RPMI7951 (cell line): Measurements from ENCODE around the gene FALEC. TPM values are rescaled to one million over a fixed set of nuclear protein-coding genes. Genes with fewer than 3 reads are reported as not detected.

Experiments
- DNase-seq: peaks from one replicate; pipeline ENCODE4 v3.0.0-alpha.2; 2012; ENCODE audit warnings: low read depth
- total RNA-seq: library from RNA; depleted of rRNA; stranded (reverse); fragments of >200 nt; shearing (Covaris generic); gene quantifications from 2 replicates; pipeline ENCODE4 v1.2.3, GENCODE V29; 2014

FALEC gene
- total RNA-seq, 1 experiment from 2014 or later = not detected

DNA sequence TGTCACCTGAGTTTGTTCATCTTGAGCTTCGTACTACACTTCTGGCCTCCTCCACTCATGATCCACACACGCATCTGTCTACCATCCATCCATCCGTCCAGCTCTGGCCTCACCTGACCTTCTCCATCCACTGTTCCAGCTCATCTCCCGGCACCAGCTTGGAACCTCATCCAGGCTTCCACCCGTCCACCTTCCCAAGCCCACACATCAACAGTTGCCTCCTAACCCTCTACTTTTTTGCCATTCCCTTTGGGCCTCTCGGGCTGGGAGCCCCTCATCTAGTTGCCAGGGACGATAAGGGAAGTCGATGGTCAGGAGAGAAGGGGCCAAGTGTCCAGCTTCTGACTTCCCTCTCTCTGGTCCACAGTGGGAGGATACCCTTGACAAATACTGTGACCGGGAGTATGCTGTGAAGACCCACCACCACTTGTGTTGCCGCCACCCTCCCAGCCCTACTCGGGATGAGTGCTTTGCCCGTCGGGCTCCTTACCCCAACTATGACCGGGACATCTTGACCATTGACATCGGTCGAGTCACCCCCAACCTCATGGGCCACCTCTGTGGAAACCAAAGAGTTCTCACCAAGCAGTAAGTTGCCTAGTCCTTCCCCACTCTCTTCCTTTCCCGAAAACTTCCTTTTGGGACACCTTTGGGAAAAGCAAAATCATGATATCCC lies 3.4 kb upstream of the FALEC start:
- DNase-seq = no peak

GRCh38 chr1:150512846-150513245 lies 2.7 kb upstream of the FALEC start:
- DNase-seq = no peak

DNA sequence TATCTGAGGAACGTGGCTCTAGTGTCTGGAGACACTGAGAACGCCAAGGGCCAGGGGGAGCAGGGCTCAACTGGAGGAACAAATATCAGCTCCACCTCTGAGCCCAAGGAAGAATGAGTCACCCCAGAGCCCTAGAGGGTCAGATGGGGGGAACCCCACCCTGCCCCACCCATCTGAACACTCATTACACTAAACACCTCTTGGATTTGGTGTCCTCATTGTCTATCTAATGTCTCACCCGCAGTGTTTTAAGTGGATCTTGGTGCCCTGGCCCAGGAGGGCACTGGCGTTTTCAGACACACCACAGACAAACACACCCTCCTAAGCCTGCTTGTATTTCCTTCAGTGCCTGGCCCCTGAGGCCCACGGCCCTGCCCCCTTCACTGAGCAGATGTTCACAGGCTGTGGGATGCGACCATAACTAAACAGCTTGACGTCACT lies 2.2 kb upstream of the FALEC start:
- DNase-seq = peak; percentile 45

DNA sequence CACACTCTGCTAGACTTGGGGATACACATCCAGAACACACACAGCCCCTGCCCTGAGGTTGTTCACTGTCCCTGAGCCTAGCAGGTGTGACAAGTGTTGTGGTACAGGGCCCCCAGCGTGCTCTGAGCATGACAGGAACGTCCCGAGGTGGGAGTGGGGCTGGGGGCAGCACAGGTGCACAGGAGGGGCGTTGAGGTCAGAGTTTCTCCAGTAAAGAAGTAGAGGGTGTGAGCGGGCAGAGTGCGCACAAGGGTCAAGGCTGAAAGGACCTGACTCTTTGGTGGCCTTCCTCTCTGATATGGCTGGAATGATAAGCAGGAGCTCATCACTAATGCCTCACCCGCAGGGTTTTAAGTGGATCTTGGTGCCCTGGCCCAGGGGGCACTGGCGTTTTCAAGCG lies 1.3 kb upstream of the FALEC start:
- no peak for DNase-seq

DNA sequence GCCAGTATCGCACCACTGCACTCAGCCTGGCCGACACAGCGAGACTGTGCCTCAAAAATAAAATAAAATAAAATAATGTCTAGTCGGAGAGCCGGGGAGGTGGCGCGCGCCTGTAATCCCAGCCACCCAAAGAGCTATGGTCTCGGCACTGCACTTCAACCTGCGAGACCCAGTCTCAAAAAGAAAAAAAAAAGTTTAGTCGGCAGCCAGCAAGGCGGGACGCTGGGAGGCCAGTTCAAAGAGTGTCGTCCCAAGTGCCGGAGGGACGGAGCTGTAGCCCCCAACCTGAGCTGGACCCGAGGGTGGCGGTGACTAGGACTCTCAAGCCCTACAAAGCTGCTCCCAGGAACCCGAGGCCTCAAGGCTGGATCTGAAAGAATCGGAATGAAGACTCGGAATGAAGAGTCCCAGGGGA lies 632 bp upstream of the FALEC start:
- no peak for DNase-seq

- no peak for DNase-seq
Measured at GRCh38 chr1:150516050-150516591, 569 bp downstream of the FALEC start.

DNA sequence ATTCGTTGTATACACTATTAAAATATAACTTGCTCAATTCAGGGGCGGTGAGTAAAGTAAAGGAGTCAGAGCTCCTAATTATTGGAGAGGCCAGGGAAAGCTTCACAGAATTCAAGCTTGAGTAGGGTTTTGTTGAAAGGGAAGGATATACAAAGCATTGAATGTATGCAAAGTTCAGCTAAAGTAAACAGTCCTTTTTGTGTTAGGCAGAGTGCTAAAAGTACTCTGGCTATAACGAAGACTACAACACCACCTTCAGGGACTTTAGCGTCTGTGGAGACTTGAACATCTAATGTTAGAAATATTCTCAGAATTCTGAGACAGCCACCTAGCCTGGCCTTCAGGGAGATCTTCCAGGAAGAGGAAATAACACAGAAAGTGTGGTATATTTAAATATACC lies 1.1 kb downstream of the FALEC start:
- DNase-seq = no peak

GRCh38 chr1:150521196-150521968 lies 5.8 kb downstream of the FALEC start:
- DNase-seq = no peak

- DNase-seq = no peak
Measured at GRCh38 chr1:150525348-150525747, 9.8 kb downstream of the FALEC start.

- DNase-seq = no peak
Measured at GRCh38 chr1:150528196-150528595, 12.6 kb downstream of the FALEC start.

DNA sequence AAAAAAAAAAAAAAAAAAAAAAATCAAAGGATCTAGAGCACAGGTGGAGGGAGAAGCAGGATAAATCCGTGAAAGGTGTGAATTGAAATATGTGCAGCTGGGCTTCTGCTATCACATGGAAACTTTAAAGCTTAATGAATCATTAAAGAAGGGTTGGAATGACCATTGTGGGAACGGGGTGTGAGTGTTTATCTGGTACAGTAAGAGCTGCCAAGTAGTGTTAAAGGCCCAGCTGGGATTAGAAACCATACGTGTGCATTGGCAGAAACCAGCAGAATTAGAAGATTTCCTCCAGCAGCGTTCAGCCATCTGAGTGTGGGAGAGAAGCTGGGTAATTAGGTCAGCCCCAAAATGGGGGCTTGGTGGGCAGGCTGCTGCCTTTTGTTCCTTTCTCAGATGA lies 13.5 kb downstream of the FALEC start:
- peak; percentile 31 for DNase-seq

DNA sequence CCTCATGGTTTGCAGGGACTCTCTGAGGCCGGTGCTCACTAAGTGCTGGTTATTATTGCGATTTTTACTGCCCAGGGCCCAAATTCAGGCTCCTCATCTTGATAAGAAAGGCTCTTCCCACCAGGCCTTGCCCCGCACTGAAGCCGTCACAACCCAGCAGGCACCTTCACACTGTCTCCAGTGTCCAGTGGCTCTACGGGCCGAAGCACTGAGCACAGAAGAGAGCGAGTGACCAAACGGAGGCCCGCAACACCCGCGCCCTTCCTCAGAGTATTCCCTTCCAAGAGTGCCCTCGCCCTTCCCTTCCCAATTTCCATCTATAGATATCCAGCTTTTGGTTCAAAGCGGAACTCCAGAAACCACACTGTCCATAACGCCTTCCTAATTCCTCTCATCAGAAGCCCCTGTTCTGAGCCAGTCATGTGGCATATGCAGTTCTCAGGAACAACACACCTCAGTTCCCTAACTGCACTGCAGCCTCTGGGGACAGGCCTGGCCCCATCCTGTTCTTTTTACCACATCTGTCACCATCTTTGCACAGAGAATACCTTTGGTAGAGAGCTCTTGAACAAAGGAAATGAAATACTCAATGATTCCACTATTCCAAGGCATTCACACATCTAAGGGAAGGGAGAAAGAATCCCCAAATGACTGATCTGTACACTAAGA lies 15.1 kb downstream of the FALEC start:
- no peak for DNase-seq

GRCh38 chr1:150532860-150533259 lies 17.3 kb downstream of the FALEC start:
- no peak for DNase-seq

GRCh38 chr1:150534002-150534401 lies 18.4 kb downstream of the FALEC start:
- no peak for DNase-seq

- DNase-seq = peak; percentile 42
Measured at GRCh38 chr1:150535511-150536287, 20.1 kb downstream of the FALEC start.

- no peak for DNase-seq
Measured at GRCh38 chr1:150536836-150537731, 21.5 kb downstream of the FALEC start.

DNA sequence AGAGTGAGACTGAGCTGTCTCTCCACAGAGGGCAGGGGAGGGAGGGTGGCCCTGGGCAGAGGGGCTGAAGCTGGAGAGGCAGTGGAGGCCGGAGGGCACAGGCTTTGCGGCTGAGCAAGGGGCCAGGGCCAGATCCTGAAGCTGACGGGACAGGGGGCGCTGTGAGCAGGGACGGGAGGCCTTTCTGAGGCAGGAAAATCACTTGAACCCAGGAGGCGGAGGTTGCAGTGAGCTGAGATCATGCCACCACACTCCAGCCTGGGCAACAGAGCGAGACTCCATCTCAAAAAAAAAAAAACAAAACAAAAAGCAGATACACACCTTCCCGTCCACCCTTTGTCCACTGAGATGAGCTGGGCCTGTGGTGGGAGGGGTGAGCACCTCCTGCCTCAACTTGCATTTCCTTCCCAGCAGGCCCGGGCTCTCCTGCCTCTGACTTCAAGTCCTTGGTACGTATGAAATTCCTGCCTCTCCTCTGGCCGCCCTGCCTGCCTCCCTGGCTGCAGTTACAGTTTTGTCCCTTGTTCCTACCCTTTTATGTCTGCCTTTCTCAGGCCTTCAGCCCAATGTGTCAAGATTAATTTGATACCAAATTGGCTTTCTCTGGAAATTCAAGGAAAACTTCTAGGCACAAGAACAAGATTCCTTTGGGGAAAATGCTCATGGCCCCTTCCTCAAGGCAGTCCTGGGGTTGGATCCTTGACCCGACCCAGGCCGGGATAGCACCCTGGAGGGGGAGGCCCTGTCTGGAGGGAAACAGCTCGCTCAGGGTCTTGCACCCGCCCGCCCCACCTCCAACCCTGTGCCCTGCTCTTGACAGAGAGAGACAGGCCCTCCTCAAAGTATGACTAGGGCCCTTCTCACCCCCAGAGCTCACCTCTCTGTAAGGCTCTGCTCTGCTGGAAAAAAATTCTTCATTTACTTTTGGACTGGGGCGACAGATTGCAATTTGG lies 22.5 kb downstream of the FALEC start:
- DNase-seq = peak; percentile 32

- no peak for DNase-seq
Measured at GRCh38 chr1:150543500-150544143, 28.1 kb downstream of the FALEC start.

- no peak for DNase-seq
Measured at GRCh38 chr1:150544204-150544603, 28.7 kb downstream of the FALEC start.
